ENCODE data around the gene CLPX.
"Not testable (repeated sequence)": the region's sequence is repeated elsewhere in the genome, so short reads cannot be mapped to it uniquely, and the experiment has no call there.

CLPX gene

DNA sequence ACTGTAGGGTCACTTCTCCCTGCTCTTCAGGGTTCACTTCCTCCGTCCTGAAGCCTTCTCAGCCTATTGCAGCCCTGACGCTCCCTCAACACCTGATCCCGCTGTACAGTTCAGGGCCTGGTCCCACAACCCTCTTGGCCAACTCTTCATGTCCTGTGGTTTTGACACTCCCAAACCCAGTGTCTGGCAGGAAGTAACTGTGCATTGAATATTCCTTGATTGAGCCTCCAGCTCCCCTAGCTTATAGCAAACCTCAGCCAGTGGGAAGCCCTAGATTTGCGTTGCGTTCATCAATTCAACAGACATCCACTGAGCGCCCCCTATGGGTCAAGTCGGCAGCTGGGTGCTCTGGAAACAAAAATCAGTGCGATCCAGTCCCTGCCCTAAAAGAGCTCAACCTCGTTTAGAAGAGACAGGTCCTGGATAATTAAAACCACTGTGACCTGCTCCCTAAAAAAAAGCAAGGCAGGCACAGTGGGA is 83.7 kb downstream of the CLPX start:
- no peak for DNase-seq (ENCODE audit: low spot score)

DNA sequence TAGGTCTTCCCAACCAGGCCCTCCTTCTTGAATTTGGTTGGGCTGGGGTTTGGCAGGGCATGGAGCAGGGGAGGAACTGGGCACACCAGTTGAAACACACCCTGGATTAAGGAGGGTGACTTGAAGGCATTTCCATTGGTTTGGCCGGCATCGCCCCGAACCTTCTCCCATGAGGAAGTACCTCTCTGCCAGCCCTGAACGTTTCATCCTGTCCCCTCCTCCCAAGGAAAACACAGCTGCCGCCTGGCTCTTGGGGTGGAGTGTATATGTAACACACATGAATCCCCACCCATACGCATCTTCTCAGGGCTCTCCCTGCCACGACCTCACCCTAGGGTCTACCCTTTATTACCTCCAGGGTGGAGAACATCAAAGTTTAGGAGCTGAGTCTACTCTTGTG is 84.7 kb downstream of the CLPX start:
- no peak for DNase-seq (ENCODE audit: low spot score)

DNA sequence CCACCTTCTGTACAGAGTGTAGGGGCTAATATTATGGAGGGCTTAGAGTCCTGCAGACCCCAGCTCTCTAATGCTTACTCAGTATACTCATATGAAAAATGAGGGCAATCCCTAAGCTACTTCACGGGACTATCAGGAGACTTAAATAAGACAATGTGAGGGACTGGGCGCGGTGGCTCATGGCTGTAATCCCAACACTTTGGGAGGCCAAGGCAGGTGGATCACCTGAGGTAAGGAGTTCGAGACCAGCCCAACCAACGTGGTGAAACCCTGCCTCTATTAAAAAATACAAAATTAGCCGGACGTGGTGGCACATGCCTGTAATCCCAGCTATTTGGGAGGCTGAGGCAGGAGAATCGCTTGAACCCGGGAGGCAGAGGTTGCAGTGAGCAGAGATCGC is 85.3 kb downstream of the CLPX start:
- not testable (repeated sequence) for DNase-seq (ENCODE audit: low spot score)

DNA sequence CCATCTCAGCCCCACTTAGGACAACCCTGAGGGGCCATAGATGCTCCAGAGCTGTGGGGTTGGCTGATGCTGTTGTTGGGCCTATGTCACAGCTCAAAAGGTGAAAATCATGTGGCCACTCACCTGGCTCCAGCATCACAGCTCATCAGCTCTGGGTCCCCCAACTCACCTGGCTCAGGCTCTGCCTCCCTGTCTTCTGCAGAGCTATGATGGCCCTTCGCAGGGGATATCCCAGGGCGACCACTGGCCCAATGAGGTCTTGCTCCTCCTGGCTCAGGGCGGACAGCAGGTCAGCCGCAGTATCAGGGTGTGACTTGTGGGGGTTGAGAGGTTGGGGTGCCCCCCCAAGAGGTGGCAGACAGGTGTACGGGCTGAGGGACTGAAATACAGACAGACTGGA is 85.8 kb downstream of the CLPX start:
- no peak for DNase-seq (ENCODE audit: low spot score)
